Adipocyte (in vitro differentiated cells): ENCODE measurements around the gene MPZL1.

Experiments used
- DNase-seq: peaks from one replicate; pipeline ENCODE4 v3.0.0-alpha.2; 2015; ENCODE audit warnings: low read depth
- H3K27me3 ChIP-seq: replicated peaks from 2 replicates; pipeline ENCODE4 v1.7.0; 2013; ENCODE audit warnings: mild to moderate bottlenecking, low read length, moderate library complexity; ENCODE audit not compliant: control insufficient read depth, insufficient read depth
- H3K36me3 ChIP-seq: 2 replicates; pipeline ENCODE4 v1.7.0; 2013; ENCODE audit warnings: low read length, mild to moderate bottlenecking, moderate library complexity; ENCODE audit not compliant: control insufficient read depth, insufficient read depth, severe bottlenecking
- H3K4me1 ChIP-seq: 2 replicates; pipeline ENCODE4 v1.7.0; 2013; ENCODE audit warnings: mild to moderate bottlenecking, low read length, moderate library complexity; ENCODE audit not compliant: control insufficient read depth, insufficient read depth
- H3K4me3 ChIP-seq: 2 replicates; pipeline ENCODE4 v1.7.0; 2013; ENCODE audit warnings: mild to moderate bottlenecking, low read length, moderate library complexity
- H3K9ac ChIP-seq: 2 replicates; pipeline ENCODE4 v1.7.0; 2013; ENCODE audit warnings: mild to moderate bottlenecking, low read length, moderate library complexity
- H3K9me3 ChIP-seq: 2 replicates; pipeline ENCODE4 v1.7.0; 2013; ENCODE audit warnings: mild to moderate bottlenecking, low read length, moderate library complexity; ENCODE audit not compliant: control insufficient read depth

MPZL1 gene

GRCh38 chr1:167721617-167722151, at the start of gene MPZL1:
MPZL1 (plus strand) TSS chr1:167721982; CDS start chr1:167722152, 170 bp downstream.
- peak; percentile 98 for DNase-seq
- Histone ChIP-seq H3K4me3 (peak within 1 kb of the TSS; percentile 94), H3K36me3 (no peaks in the 10 kb centered on the region), H3K9me3 (no peaks in the 10 kb centered on the region), H3K4me1 (peaks cover 35% of the 10 kb centered on the region), H3K27me3 (no peaks in the 10 kb centered on the region), H3K9ac (peak within 1 kb of the TSS; percentile 93)

GRCh38 chr1:167672831-167673230, 49.0 kb upstream of the MPZL1 start:
- Histone ChIP-seq H3K9ac (no peak overlapping the region), H3K27me3 (peaks cover 3% of the 10 kb centered on the region), H3K4me1 (no peaks in the 10 kb centered on the region), H3K36me3 (no peaks in the 10 kb centered on the region), H3K4me3 (no peak overlapping the region), H3K9me3 (no peaks in the 10 kb centered on the region)
- no peak for DNase-seq

- no peak for DNase-seq
- Histone ChIP-seq H3K9ac (no peak overlapping the region), H3K27me3 (peaks cover 3% of the 10 kb centered on the region), H3K9me3 (no peaks in the 10 kb centered on the region), H3K36me3 (no peaks in the 10 kb centered on the region), H3K4me3 (no peak overlapping the region), H3K4me1 (no peaks in the 10 kb centered on the region)
Observed at GRCh38 chr1:167673265-167673664, 48.5 kb upstream of the MPZL1 start.

- no peak overlapping the region for H3K4me3 ChIP-seq
- no peak overlapping the region for H3K9ac ChIP-seq
- no peak for DNase-seq
- no peaks in the 10 kb centered on the region for H3K4me1 ChIP-seq
- H3K36me3 ChIP-seq = no peaks in the 10 kb centered on the region
- H3K9me3 ChIP-seq = no peaks in the 10 kb centered on the region
- H3K27me3 ChIP-seq = peaks cover 3% of the 10 kb centered on the region
Observed at GRCh38 chr1:167674156-167674555, 47.6 kb upstream of the MPZL1 start.

GRCh38 chr1:167675440-167675839, 46.3 kb upstream of the MPZL1 start:
- Histone ChIP-seq H3K27me3 (peaks cover 3% of the 10 kb centered on the region), H3K4me3 (no peak overlapping the region), H3K4me1 (no peaks in the 10 kb centered on the region), H3K9me3 (no peaks in the 10 kb centered on the region), H3K36me3 (no peaks in the 10 kb centered on the region), H3K9ac (no peak overlapping the region)
- DNase-seq = no peak

GRCh38 chr1:167676205-167676915, 45.4 kb upstream of the MPZL1 start:
- no peaks in the 10 kb centered on the region for H3K4me1 ChIP-seq
- no peak overlapping the region for H3K4me3 ChIP-seq
- no peak overlapping the region for H3K9ac ChIP-seq
- peaks cover 3% of the 10 kb centered on the region for H3K27me3 ChIP-seq
- DNase-seq = no peak
- no peaks in the 10 kb centered on the region for H3K36me3 ChIP-seq
- no peaks in the 10 kb centered on the region for H3K9me3 ChIP-seq

- peaks cover 3% of the 10 kb centered on the region for H3K27me3 ChIP-seq
- H3K9ac ChIP-seq = no peak overlapping the region
- no peaks in the 10 kb centered on the region for H3K4me1 ChIP-seq
- no peak for DNase-seq
- no peak overlapping the region for H3K4me3 ChIP-seq
- H3K36me3 ChIP-seq = no peaks in the 10 kb centered on the region
- no peaks in the 10 kb centered on the region for H3K9me3 ChIP-seq
Observed at GRCh38 chr1:167676916-167677848, 44.6 kb upstream of the MPZL1 start.

GRCh38 chr1:167678422-167678821, 43.4 kb upstream of the MPZL1 start:
- DNase-seq = no peak
- Histone ChIP-seq H3K36me3 (no peaks in the 10 kb centered on the region), H3K9me3 (no peaks in the 10 kb centered on the region), H3K27me3 (no peaks in the 10 kb centered on the region), H3K9ac (no peak overlapping the region), H3K4me3 (no peak overlapping the region), H3K4me1 (no peaks in the 10 kb centered on the region)

GRCh38 chr1:167678838-167679237, 42.9 kb upstream of the MPZL1 start:
- no peak for DNase-seq
- H3K9ac ChIP-seq = no peak overlapping the region
- no peak overlapping the region for H3K4me3 ChIP-seq
- no peaks in the 10 kb centered on the region for H3K36me3 ChIP-seq
- no peaks in the 10 kb centered on the region for H3K27me3 ChIP-seq
- H3K9me3 ChIP-seq = no peaks in the 10 kb centered on the region
- no peaks in the 10 kb centered on the region for H3K4me1 ChIP-seq

GRCh38 chr1:167679714-167680113, 42.1 kb upstream of the MPZL1 start:
- H3K4me1 ChIP-seq = no peaks in the 10 kb centered on the region
- no peaks in the 10 kb centered on the region for H3K9me3 ChIP-seq
- no peak overlapping the region for H3K9ac ChIP-seq
- H3K36me3 ChIP-seq = no peaks in the 10 kb centered on the region
- no peak for DNase-seq
- H3K27me3 ChIP-seq = no peaks in the 10 kb centered on the region
- no peak overlapping the region for H3K4me3 ChIP-seq

GRCh38 chr1:167681024-167681423, 40.8 kb upstream of the MPZL1 start:
- H3K4me3 ChIP-seq = no peak overlapping the region
- H3K9me3 ChIP-seq = no peaks in the 10 kb centered on the region
- no peak for DNase-seq
- peaks cover 3% of the 10 kb centered on the region for H3K27me3 ChIP-seq
- H3K9ac ChIP-seq = no peak overlapping the region
- no peaks in the 10 kb centered on the region for H3K4me1 ChIP-seq
- no peaks in the 10 kb centered on the region for H3K36me3 ChIP-seq
